ENCODE data around the gene MAPK13. TPM values are rescaled to one million over a fixed set of nuclear protein-coding genes. Genes with fewer than 3 reads are reported as not detected.

MAPK13 gene
- total and polyA plus RNA-seq, 4 donors, result 2.8 to 9.8 (median 4.6) TPM

DNA sequence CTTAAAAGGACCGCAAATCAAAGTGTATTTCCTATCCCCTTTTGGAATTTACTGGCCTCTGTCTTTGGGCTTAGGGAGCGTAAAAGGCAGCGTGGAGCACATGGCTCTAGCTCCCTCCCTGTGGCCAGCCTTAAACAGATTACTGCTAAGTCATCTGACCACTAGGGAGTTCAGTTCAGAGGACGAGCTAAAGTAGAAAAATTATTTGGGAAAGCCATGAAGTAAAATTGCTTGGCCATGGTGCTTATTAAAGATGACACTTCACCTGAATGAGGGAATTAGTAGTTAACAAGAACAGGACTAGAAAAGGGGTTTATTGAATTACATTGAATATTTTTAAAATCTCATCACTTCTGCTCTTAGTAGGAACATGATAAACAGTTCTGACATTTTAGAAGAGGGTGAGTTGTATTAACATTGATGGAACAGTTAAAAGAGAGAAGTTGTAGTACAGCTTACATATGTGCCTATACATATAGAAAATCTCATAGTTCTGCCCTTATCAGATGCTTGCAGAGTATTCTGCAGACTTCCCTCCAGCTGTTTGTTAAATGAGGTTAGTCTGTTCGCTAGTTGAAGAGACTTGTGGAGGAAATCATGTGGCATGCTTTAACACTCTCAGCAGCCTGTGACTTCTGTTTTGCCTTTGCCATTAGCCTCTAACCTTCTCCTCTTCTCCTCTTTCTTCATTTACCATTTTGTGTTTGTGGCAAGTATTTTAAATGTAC, 31.2 kb upstream of the MAPK13 start:
- no peaks in the 10 kb centered on the region for H3K4me1 ChIP-seq (ENCODE audit: control insufficient read depth, insufficient read depth, low read length)
- no peak overlapping the region for H3K27ac ChIP-seq (ENCODE audit: low read depth, low read length)
- H3K27me3 ChIP-seq (ENCODE audit: control insufficient read depth, insufficient read depth, low read length), result no peaks in the 10 kb centered on the region
- WGBS (ENCODE audit: insufficient coverage), result 81% methylated on average over 3 of the region's 5 CpGs
- peak in 1 of 6 donors; percentile 59 for DNase-seq (ENCODE audit: low read depth in 4 of 6, low spot score in 6 of 6)
- H3K4me3 ChIP-seq (ENCODE audit: low read depth, low read length), result no peak overlapping the region
- no peaks in the 10 kb centered on the region for H3K9me3 ChIP-seq (ENCODE audit: control insufficient read depth, insufficient read depth, low read length)
- peaks cover 7% of the 10 kb centered on the region for H3K36me3 ChIP-seq (ENCODE audit: control insufficient read depth, insufficient read depth, low read length)

GRCh38 chr6:36099869-36100483, 30.3 kb upstream of the MAPK13 start:
- Histone ChIP-seq H3K36me3 (ENCODE audit: control insufficient read depth, insufficient read depth, low read length) (peaks cover 7% of the 10 kb centered on the region), H3K27me3 (ENCODE audit: control insufficient read depth, insufficient read depth, low read length) (no peaks in the 10 kb centered on the region), H3K9me3 (ENCODE audit: control insufficient read depth, insufficient read depth, low read length) (no peaks in the 10 kb centered on the region), H3K27ac (ENCODE audit: low read depth, low read length) (no peak overlapping the region), H3K4me3 (ENCODE audit: low read depth, low read length) (no peak overlapping the region), H3K4me1 (ENCODE audit: control insufficient read depth, insufficient read depth, low read length) (no peaks in the 10 kb centered on the region)
- DNase-seq (ENCODE audit: low read depth in 4 of 6, low spot score in 6 of 6), result peak in 2 of 6 donors; percentile 28 to 73
- 62% methylated on average over 3 of the region's 6 CpGs for WGBS (ENCODE audit: insufficient coverage)

- Histone ChIP-seq H3K27ac (ENCODE audit: low read depth, low read length) (no peak overlapping the region), H3K4me3 (ENCODE audit: low read depth, low read length) (no peak overlapping the region), H3K4me1 (ENCODE audit: control insufficient read depth, insufficient read depth, low read length) (no peaks in the 10 kb centered on the region), H3K27me3 (ENCODE audit: control insufficient read depth, insufficient read depth, low read length) (no peaks in the 10 kb centered on the region), H3K9me3 (ENCODE audit: control insufficient read depth, insufficient read depth, low read length) (no peaks in the 10 kb centered on the region), H3K36me3 (ENCODE audit: control insufficient read depth, insufficient read depth, low read length) (peaks cover 7% of the 10 kb centered on the region)
- no peak for DNase-seq (ENCODE audit: low read depth in 4 of 6, low spot score in 6 of 6)
- WGBS (ENCODE audit: insufficient coverage), result no CpG with 5 or more reads among the region's 3 CpGs
Measured at GRCh38 chr6:36101691-36102090, 28.6 kb upstream of the MAPK13 start.

- WGBS (ENCODE audit: insufficient coverage), result 34% methylated on average over 3 of the region's 4 CpGs
- no peaks in the 10 kb centered on the region for H3K27me3 ChIP-seq (ENCODE audit: control insufficient read depth, insufficient read depth, low read length)
- no peak overlapping the region for H3K27ac ChIP-seq (ENCODE audit: low read depth, low read length)
- DNase-seq (ENCODE audit: low read depth in 4 of 6, low spot score in 6 of 6), result no peak
- H3K36me3 ChIP-seq (ENCODE audit: control insufficient read depth, insufficient read depth, low read length), result peaks cover 9% of the 10 kb centered on the region
- no peak overlapping the region for H3K4me3 ChIP-seq (ENCODE audit: low read depth, low read length)
- no peaks in the 10 kb centered on the region for H3K9me3 ChIP-seq (ENCODE audit: control insufficient read depth, insufficient read depth, low read length)
- no peaks in the 10 kb centered on the region for H3K4me1 ChIP-seq (ENCODE audit: control insufficient read depth, insufficient read depth, low read length)
Measured at GRCh38 chr6:36102853-36103252, 27.5 kb upstream of the MAPK13 start.

GRCh38 chr6:36104836-36105235, 25.5 kb upstream of the MAPK13 start:
- Histone ChIP-seq H3K9me3 (ENCODE audit: control insufficient read depth, insufficient read depth, low read length) (no peaks in the 10 kb centered on the region), H3K27me3 (ENCODE audit: control insufficient read depth, insufficient read depth, low read length) (no peaks in the 10 kb centered on the region), H3K4me3 (ENCODE audit: low read depth, low read length) (no peak overlapping the region), H3K36me3 (ENCODE audit: control insufficient read depth, insufficient read depth, low read length) (peaks cover 21% of the 10 kb centered on the region), H3K27ac (ENCODE audit: low read depth, low read length) (no peak overlapping the region), H3K4me1 (ENCODE audit: control insufficient read depth, insufficient read depth, low read length) (no peaks in the 10 kb centered on the region)
- WGBS (ENCODE audit: insufficient coverage), result no CpG with 5 or more reads among the region's 2 CpGs
- peak in 4 of 6 donors; percentile 18 to 93 (median 62) for DNase-seq (ENCODE audit: low read depth in 4 of 6, low spot score in 6 of 6)

DNA sequence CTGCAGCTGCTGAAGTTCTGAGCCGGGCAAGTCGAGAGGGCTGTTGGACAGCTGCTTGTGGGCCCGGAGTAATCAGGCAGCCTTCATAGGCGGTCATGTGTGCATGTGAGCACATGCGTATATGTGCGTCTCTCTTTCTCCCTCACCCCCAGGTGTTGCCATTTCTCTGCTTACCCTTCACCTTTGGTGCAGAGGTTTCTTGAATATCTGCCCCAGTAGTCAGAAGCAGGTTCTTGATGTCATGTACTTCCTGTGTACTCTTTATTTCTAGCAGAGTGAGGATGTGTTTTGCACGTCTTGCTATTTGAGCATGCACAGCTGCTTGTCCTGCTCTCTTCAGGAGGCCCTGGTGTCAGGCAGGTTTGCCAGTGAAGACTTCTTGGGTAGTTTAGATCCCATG, 21.2 kb upstream of the MAPK13 start:
- Histone ChIP-seq H3K9me3 (ENCODE audit: control insufficient read depth, insufficient read depth, low read length) (no peaks in the 10 kb centered on the region), H3K4me3 (ENCODE audit: low read depth, low read length) (no peak overlapping the region), H3K27me3 (ENCODE audit: control insufficient read depth, insufficient read depth, low read length) (no peaks in the 10 kb centered on the region), H3K4me1 (ENCODE audit: control insufficient read depth, insufficient read depth, low read length) (no peaks in the 10 kb centered on the region), H3K27ac (ENCODE audit: low read depth, low read length) (no peak overlapping the region), H3K36me3 (ENCODE audit: control insufficient read depth, insufficient read depth, low read length) (peaks cover 21% of the 10 kb centered on the region)
- 96% methylated on average over 7 of the region's 7 CpGs for WGBS (ENCODE audit: insufficient coverage)
- no peak for DNase-seq (ENCODE audit: low read depth in 4 of 6, low spot score in 6 of 6)

DNA sequence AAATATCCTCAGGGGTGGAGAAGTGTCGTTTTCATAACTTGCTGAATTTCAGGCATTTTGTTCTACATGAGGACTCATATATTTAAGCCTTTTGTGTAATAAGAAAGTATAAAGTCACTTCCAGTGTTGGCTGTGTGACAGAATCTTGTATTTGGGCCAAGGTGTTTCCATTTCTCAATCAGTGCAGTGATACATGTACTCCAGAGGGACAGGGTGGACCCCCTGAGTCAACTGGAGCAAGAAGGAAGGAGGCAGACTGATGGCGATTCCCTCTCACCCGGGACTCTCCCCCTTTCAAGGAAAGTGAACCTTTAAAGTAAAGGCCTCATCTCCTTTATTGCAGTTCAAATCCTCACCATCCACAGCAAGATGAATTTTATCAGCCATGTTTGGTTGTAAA, 20.3 kb upstream of the MAPK13 start:
- Histone ChIP-seq H3K4me1 (ENCODE audit: control insufficient read depth, insufficient read depth, low read length) (no peaks in the 10 kb centered on the region), H3K4me3 (ENCODE audit: low read depth, low read length) (no peak overlapping the region), H3K9me3 (ENCODE audit: control insufficient read depth, insufficient read depth, low read length) (no peaks in the 10 kb centered on the region), H3K36me3 (ENCODE audit: control insufficient read depth, insufficient read depth, low read length) (peaks cover 21% of the 10 kb centered on the region), H3K27me3 (ENCODE audit: control insufficient read depth, insufficient read depth, low read length) (no peaks in the 10 kb centered on the region), H3K27ac (ENCODE audit: low read depth, low read length) (no peak overlapping the region)
- no peak for DNase-seq (ENCODE audit: low read depth in 4 of 6, low spot score in 6 of 6)
- WGBS (ENCODE audit: insufficient coverage), result no CpG with 5 or more reads among the region's 3 CpGs

DNA sequence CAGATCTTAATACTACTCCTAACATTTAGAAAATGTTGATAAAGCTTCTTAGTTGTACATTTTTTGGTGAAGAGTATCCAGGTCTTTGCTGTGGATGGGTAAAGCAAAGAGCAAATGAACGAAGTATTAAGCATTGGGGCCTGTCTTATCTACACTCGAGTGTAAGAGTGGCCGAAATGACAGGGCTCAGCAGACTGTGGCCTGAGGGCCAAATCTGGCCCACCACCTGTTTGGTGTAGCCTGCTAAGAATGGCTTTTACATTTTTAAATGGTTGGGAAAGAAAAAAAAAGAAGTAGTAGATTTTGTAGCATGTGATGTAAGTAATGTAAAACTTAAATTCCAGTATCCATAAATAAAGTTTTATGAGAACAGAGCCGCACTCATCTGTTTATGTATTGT, 19.4 kb upstream of the MAPK13 start:
- Histone ChIP-seq H3K4me1 (ENCODE audit: control insufficient read depth, insufficient read depth, low read length) (no peaks in the 10 kb centered on the region), H3K36me3 (ENCODE audit: control insufficient read depth, insufficient read depth, low read length) (peaks cover 21% of the 10 kb centered on the region), H3K4me3 (ENCODE audit: low read depth, low read length) (no peak overlapping the region), H3K27me3 (ENCODE audit: control insufficient read depth, insufficient read depth, low read length) (no peaks in the 10 kb centered on the region), H3K27ac (ENCODE audit: low read depth, low read length) (no peak overlapping the region), H3K9me3 (ENCODE audit: control insufficient read depth, insufficient read depth, low read length) (no peaks in the 10 kb centered on the region)
- 90% methylated on average over 3 of the region's 4 CpGs for WGBS (ENCODE audit: insufficient coverage)
- no peak for DNase-seq (ENCODE audit: low read depth in 4 of 6, low spot score in 6 of 6)

DNA sequence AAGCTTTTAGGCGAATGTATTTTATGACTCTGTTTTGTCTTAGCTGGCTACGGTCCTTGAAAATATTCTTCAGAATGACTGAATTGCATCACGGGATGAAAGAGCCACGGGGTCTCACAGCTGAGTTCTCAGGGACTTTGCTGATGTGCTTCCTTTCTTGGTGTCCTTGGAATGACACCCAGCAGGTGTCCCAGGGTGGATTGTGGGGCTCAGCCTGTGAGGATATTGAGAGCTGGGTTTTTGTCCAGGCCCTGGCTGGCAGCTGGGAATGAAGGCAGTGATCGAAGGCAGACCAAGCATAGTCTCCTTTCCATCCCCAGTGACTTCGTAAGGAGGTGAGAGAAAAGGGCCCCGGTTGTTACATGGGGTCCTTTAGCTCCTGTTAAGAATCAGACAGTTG, 18.8 kb upstream of the MAPK13 start:
- no peaks in the 10 kb centered on the region for H3K27me3 ChIP-seq (ENCODE audit: control insufficient read depth, insufficient read depth, low read length)
- H3K4me1 ChIP-seq (ENCODE audit: control insufficient read depth, insufficient read depth, low read length), result no peaks in the 10 kb centered on the region
- peaks cover 21% of the 10 kb centered on the region for H3K36me3 ChIP-seq (ENCODE audit: control insufficient read depth, insufficient read depth, low read length)
- no peaks in the 10 kb centered on the region for H3K9me3 ChIP-seq (ENCODE audit: control insufficient read depth, insufficient read depth, low read length)
- no peak overlapping the region for H3K4me3 ChIP-seq (ENCODE audit: low read depth, low read length)
- H3K27ac ChIP-seq (ENCODE audit: low read depth, low read length), result no peak overlapping the region
- WGBS (ENCODE audit: insufficient coverage), result 42% methylated on average over 4 of the region's 7 CpGs
- DNase-seq (ENCODE audit: low read depth in 4 of 6, low spot score in 6 of 6), result no peak

DNA sequence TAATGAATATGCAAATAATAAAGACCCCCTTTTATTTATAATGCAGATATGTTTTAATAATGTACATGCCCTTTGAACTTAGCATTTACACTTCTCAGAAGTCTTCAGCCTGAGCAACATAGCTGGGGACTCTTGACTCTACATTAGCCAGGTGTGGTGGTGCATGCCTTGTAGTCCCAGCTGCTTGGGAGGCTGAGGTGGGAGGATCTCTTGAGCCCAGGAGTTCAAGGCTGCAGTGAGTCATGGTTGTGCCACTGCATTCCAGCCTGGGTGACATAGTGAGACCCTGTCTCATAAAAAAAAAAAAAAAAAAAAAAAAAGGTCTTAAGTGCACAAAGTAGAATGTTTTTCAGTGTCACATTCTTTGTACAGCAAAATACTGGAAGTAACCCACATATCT, 17.3 kb upstream of the MAPK13 start:
- no peak for DNase-seq (ENCODE audit: low read depth in 4 of 6, low spot score in 6 of 6)
- H3K36me3 ChIP-seq (ENCODE audit: control insufficient read depth, insufficient read depth, low read length), result peaks cover 17% of the 10 kb centered on the region
- H3K4me3 ChIP-seq (ENCODE audit: low read depth, low read length), result no peak overlapping the region
- no peaks in the 10 kb centered on the region for H3K9me3 ChIP-seq (ENCODE audit: control insufficient read depth, insufficient read depth, low read length)
- H3K27ac ChIP-seq (ENCODE audit: low read depth, low read length), result no peak overlapping the region
- no peaks in the 10 kb centered on the region for H3K4me1 ChIP-seq (ENCODE audit: control insufficient read depth, insufficient read depth, low read length)
- no peaks in the 10 kb centered on the region for H3K27me3 ChIP-seq (ENCODE audit: control insufficient read depth, insufficient read depth, low read length)

All from spinal cord (tissue), 10 donors.